GM04503 (cell line): ENCODE measurements around the gene CDC42EP4.

Source experiments
- DNase-seq: peaks from one replicate; pipeline ENCODE4 v3.0.0-alpha.2; 2012; ENCODE audit warnings: low read depth

CDC42EP4 gene

GRCh38 chr17:73311781-73312641, at the start of gene CDC42EP4:
Gene CDC42EP4, minus strand, starts transcription at chr17:73312001. Its CDS starts 25,501 bp downstream, at chr17:73286500.
- peak; percentile 64 for DNase-seq

- no peak for DNase-seq
Measured at GRCh38 chr17:73360961-73361761, 49.4 kb upstream of the CDC42EP4 start.

GRCh38 chr17:73359987-73360410, 48.2 kb upstream of the CDC42EP4 start:
- no peak for DNase-seq

- no peak for DNase-seq
Measured at GRCh38 chr17:73359352-73359751, 47.6 kb upstream of the CDC42EP4 start.

GRCh38 chr17:73358668-73359067, 46.9 kb upstream of the CDC42EP4 start:
- no peak for DNase-seq

- DNase-seq: no peak
Measured at GRCh38 chr17:73357981-73358380, 46.2 kb upstream of the CDC42EP4 start.

- no peak for DNase-seq
Measured at GRCh38 chr17:73357318-73357717, 45.5 kb upstream of the CDC42EP4 start.

GRCh38 chr17:73356561-73357170, 44.9 kb upstream of the CDC42EP4 start:
- DNase-seq: no peak

- DNase-seq: no peak
Measured at GRCh38 chr17:73354423-73355284, 42.9 kb upstream of the CDC42EP4 start.

- DNase-seq: no peak
Measured at GRCh38 chr17:73352261-73352660, 40.5 kb upstream of the CDC42EP4 start.

GRCh38 chr17:73351764-73352163, 40.0 kb upstream of the CDC42EP4 start:
- no peak for DNase-seq

GRCh38 chr17:73350864-73351263, 39.1 kb upstream of the CDC42EP4 start:
- no peak for DNase-seq

GRCh38 chr17:73349647-73350046, 37.8 kb upstream of the CDC42EP4 start:
- no peak for DNase-seq

GRCh38 chr17:73349138-73349537, 37.3 kb upstream of the CDC42EP4 start:
- DNase-seq: no peak

GRCh38 chr17:73348829-73349095, 37.0 kb upstream of the CDC42EP4 start:
- no peak for DNase-seq

GRCh38 chr17:73348018-73348828, 36.4 kb upstream of the CDC42EP4 start:
- no peak for DNase-seq

- no peak for DNase-seq
Measured at GRCh38 chr17:73347351-73347750, 35.5 kb upstream of the CDC42EP4 start.

- DNase-seq: no peak
Measured at GRCh38 chr17:73346501-73347162, 34.8 kb upstream of the CDC42EP4 start.

- no peak for DNase-seq
Measured at GRCh38 chr17:73343739-73344454, 32.1 kb upstream of the CDC42EP4 start.

- peak; percentile 30 for DNase-seq
Measured at GRCh38 chr17:73343168-73343634, 31.4 kb upstream of the CDC42EP4 start.
